SK-MEL-5 (cell line): ENCODE data around the gene KLF18. TPM values are rescaled to one million over a fixed set of nuclear protein-coding genes. Genes with fewer than 3 reads are reported as not detected.
"Not testable (repeated sequence)": the region's sequence is repeated elsewhere in the genome, so short reads cannot be mapped to it uniquely, and the experiment has no call there.

ENCODE experiments used
- DNase-seq: peaks from one replicate; pipeline ENCODE4 v3.0.0-alpha.2; 2016; ENCODE audit warnings: low read depth, low spot score
- in situ Hi-C: cut with HindIII; loops from 2 replicates; pipeline ENCODE4 v1.10.0; 2016; ENCODE audit warnings: low sequenced_read_pairs, high pct_unique_total_duplicates, low pct_unique_long_range_greater_than_20kb
- polyA plus RNA-seq, 2 experiments: library from polyadenylated mRNA; depleted of rRNA; stranded (reverse); fragments of >200 nt; gene quantifications; 2 replicates each; pipeline ENCODE4 v1.2.3, GENCODE V29; 2015
- total RNA-seq: library from RNA; depleted of rRNA; stranded (reverse); fragments of >200 nt; shearing (Covaris generic); gene quantifications from 2 replicates; pipeline ENCODE4 v1.2.3, GENCODE V29; 2014; rRNA removed

Gene KLF18
- not detected in 2 replicates for total RNA-seq
- polyA plus RNA-seq (2015; cell fraction: cytosol; rRNA removed) = not detected in 2 replicates
- polyA plus RNA-seq (2015; cell fraction: nucleus; rRNA removed) = not detected in 2 replicates

GRCh38 chr1:44141531-44141930 lies at the start of gene KLF18:
Gene KLF18, minus strand, starts transcription at chr1:44141631. Its CDS starts 0 bp downstream, at chr1:44141631.
- DNase-seq = no peak
- in situ Hi-C loops = no loop called here

DNA sequence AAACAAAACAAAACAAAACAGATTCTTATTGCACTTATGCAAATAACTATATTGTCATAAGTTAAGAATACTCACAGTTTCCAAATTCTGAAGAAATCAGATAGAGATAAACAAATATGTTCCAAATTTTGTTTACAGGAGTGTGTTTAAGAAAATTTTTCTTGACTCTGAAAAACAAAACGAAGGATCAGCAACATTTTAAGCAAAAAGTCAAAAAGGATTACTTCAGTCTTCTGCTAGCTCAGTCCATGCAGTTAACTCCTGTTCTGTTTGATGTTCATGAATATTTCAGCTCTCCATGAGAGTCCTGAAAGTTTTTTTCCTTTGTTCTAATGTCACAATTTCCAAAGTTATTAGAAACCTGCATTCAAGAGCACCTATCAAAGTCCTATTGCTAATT lies 33.2 kb upstream of the KLF18 start:
- in situ Hi-C loops = no loop called here
- no peak for DNase-seq

GRCh38 chr1:44170281-44170823 lies 28.9 kb upstream of the KLF18 start:
- DNase-seq = peak; percentile 6

GRCh38 chr1:44168520-44169098 lies 27.2 kb upstream of the KLF18 start:
- in situ Hi-C loops = no loop called here
- DNase-seq = no peak

More at GRCh38 chr1:44170281-44170823, 28.9 kb upstream of the KLF18 start:
- in situ Hi-C loops = no loop called here

GRCh38 chr1:44161546-44161945 lies 20.1 kb upstream of the KLF18 start:
- DNase-seq = no peak
- in situ Hi-C loops = no loop called here

DNA sequence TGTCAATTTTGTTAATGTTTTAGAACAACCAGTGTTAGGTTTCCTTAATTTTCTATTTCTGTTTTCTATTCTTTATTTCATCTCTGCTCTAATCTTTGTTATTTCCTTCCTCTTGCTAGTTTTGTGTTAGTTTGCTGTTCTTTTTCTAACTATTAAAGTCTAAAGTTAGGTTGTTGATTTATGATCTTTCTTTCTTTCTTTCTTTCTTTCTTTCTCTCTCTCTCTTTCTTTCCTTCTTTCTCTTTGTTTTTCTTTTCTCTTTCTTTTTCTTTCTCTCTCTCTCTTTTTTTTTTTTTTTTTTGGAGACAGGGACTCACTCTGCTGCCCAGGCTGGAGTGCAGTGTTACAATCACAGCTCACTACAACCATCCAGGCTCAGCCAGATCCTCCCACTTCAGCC lies 17.4 kb upstream of the KLF18 start:
- DNase-seq = no peak
- in situ Hi-C loops = no loop called here

DNA sequence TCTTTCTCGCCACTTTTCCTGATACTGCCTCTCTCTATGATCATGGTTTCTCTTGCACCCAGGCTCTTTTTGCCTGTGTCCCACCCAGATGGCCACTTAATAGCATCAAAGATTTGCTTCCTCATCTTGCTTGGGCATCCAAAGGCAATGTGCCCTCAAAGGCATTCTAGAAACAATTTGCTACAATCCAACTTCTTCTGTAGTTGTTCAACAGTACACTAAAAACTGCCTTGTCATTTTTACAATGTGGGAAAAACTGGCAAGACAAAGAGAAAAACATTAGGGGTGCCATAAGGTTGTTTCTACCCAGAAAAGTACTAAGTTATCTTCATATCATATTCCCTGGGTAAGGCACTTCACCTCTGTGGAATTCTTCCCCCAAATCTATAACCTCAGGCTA lies 16.5 kb upstream of the KLF18 start:
- in situ Hi-C loops = no loop called here
- DNase-seq = no peak

- in situ Hi-C loops = no loop called here
- no peak for DNase-seq
Observed at GRCh38 chr1:44154049-44154448, 12.6 kb upstream of the KLF18 start.

DNA sequence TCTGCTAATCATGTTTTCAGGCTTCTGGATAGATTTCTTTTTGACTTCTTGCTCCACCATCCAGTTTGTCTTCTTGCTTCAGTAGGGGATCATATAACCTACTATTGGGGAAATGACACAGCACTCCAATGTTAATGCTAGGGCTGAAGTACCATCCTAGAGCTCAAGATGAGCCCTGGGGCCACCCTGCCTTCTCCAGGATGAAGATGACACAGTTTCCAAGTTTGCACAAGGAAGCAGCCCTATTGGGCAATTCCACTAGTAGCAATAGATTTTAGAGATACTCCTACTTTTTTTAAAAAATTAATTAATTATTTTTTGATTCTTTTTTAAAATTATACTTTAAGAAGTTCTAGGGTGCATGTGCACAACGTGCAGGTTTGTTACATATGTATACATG lies 11.3 kb upstream of the KLF18 start:
- in situ Hi-C loops = no loop called here
- no peak for DNase-seq

DNA sequence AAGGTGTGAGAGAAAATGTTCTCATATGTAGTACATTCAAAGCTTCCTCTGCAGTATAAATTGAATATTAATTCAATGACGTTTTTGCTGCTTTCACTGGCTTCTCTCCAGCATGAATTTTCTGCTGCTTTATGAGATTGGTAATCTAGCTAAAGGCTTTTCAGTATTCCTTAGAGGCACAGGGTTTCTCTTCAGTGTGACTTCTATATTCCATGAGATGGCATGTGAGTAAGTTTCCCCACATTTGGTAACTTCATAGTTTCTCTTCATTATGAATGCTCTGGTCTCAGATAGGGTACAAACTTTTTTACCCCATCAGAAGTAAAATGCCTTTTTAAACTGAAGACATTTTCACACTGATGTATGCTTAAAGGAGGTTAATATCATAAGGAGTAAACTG lies 10.4 kb upstream of the KLF18 start:
- in situ Hi-C loops = no loop called here
- no peak for DNase-seq

DNA sequence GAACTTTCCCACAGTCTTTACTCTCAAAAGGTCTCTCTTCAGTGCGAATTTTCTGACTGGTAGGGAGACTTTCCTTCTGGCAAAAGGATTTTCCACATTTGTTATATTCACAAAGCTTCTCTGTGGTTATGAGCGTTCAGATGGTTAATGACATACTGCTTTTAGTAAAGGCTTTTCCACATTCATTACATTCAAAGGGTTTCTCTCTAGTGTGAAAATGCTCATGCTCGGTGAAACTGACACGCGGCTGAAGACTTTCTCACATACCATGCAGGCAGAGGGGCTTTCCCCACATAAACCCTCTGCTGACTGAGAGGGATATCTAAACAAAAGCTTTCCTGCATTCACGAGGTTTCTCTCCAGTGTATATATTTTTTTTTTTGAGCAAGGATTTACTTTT lies 9.9 kb upstream of the KLF18 start:
- DNase-seq = no peak
- in situ Hi-C loops = no loop called here

- in situ Hi-C loops = no loop called here
- no peak for DNase-seq
Observed at GRCh38 chr1:44147582-44147981, 6.2 kb upstream of the KLF18 start.

- in situ Hi-C loops = no loop called here
- no peak for DNase-seq
Observed at GRCh38 chr1:44146536-44147361, 5.3 kb upstream of the KLF18 start.

GRCh38 chr1:44144962-44145756 lies 3.7 kb upstream of the KLF18 start:
- no peak for DNase-seq

GRCh38 chr1:44139565-44139964 lies 1.9 kb downstream of the KLF18 start:
- not testable (repeated sequence) for DNase-seq

More at GRCh38 chr1:44144962-44145756, 3.7 kb upstream of the KLF18 start:
- in situ Hi-C loops = no loop called here

DNA sequence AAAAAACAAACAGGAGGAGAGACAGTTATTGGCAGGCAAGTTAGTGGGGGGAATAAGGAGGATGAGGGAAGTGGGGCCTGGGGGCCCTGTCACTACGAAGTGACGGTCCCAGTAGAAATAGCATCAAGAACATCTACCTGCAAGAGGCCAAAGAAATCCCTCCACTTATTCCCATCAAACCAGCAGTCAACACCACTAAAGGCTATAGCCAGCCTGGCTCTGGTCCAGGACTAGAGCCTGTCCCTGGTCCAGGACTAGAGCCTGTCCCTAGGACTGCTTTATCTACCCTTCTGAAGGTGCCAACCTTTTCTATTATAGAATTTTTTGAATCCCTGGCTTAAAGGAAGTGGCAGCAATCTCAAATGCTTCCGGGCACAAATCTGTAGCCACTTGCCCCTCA lies 3.2 kb downstream of the KLF18 start:
- in situ Hi-C loops = no loop called here
- no peak for DNase-seq

More at GRCh38 chr1:44139565-44139964, 1.9 kb downstream of the KLF18 start:
- in situ Hi-C loops = not testable (repeated sequence)

GRCh38 chr1:44135886-44136285 lies 5.5 kb downstream of the KLF18 start:
- in situ Hi-C loops = no loop called here
- no peak for DNase-seq
